HG03575 (cell line): Measurements from ENCODE around the gene TTF1.

Source experiments
- ATAC-seq: cut with Tn5 transposase; IDR thresholded peaks from one replicate; pipeline ENCODE4 v1.9.1; 2021; ENCODE audit not compliant: unreplicated experiment, insufficient number of reproducible peaks, low FRiP score; ENCODE audit errors: extremely low read depth

Gene TTF1

DNA sequence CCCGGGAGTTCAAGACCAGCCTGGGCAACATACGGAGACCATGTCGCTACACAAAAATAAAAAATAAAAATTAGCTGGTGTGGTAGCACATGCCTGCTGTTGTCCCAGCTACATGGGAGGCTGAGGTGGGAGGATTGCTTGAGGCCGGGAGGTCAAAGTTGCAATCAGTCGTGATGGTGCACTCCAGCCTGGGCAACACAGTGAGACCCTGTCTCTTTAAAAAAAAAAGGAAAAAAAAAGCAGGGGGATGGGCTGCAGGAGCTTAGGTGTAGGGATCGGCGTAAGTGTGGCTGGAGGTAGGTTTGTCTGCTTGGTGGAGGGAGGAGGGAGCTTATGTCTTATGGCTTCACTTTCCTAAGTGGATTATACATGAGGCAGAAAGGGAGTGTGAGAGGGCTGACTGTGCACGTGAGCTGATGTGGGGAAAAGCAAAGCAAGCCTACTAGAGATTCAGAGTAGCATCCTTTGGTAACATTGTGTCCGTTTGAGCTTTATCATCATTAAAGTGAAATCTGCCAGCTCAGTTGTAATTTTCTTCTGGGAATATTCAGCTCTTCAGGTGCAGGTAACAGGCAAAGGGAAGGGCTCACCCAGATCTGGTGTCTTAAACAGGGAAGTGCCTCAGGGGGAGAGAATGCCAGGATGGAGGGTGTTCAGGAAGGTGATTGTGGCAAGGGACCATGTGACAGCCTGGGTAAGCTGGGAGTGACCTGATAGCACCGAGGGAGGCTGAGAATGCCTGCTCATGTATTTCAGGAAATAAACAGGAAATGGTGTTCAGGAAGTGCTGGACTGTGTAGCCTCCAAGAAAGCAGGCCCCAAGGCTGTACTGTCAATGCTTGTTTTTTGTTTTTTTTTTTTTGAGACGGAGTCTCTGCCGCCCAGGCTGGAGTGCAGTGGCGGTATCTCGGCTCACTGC is 34.2 kb downstream of the TTF1 start:
- no peak for ATAC-seq

DNA sequence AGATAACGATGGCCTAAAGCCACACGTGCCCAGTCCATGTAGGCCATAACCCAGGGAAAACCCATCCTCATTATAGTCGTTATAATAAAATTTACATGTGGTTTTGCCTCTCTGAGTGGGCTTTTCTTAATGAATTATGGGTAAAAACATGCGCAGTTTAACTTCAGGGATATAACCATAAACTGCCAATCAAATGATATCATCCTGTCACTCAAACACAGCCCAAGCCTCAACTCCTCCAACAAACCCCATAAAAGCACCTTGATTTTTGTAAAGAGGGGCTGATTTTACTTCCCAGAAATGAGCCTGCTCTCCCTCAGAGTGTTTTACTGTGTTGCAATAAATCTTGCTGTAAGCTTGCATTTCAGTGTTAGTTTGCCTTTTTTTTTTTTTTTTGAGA is 36.0 kb downstream of the TTF1 start:
- no peak for ATAC-seq

- ATAC-seq: no peak
Observed at GRCh38 chr9:132369421-132369820, 37.2 kb downstream of the TTF1 start.

- no peak for ATAC-seq
Observed at GRCh38 chr9:132367613-132368313, 38.9 kb downstream of the TTF1 start.

DNA sequence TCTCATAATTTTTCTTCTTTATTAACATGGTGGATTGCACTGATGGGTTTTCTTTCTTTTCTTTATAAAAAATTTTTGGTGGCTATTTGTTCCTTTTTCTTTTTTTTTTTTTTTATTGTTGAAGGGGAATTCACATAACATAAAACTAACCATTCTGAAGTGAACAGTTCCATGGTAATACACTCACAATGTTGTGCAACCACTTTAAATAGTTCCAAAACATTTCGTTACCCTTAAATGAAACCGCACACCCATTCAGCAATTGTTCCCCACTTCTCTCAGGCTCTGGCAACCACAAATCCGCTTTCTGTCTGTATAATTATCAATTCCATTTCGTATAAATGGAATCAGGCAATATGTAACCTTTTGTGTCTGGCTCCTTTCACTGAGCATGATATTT is 40.2 kb downstream of the TTF1 start:
- no peak for ATAC-seq

DNA sequence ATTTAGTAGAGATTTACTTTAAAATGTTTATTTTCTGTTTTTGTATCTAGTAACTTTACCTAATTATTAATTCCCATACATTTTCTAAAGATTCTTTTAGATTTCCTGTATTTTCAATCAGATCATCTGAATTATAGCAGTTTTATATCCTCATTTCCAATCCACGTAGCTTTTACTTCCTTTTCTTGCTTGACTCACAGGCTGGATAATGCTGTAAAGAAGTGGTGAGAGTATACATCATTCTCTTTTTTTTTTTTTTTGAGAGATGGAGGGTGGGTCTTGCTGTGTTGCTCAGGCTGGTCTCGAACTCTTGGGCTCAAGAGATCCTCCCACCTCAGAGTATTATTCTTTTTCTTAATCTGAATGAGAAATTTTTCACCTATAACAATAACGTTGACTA is 40.7 kb downstream of the TTF1 start:
- no peak for ATAC-seq

- no peak for ATAC-seq
Observed at GRCh38 chr9:132364068-132364467, 42.6 kb downstream of the TTF1 start.

- no peak for ATAC-seq
Observed at GRCh38 chr9:132357764-132358163, 48.9 kb downstream of the TTF1 start.

DNA sequence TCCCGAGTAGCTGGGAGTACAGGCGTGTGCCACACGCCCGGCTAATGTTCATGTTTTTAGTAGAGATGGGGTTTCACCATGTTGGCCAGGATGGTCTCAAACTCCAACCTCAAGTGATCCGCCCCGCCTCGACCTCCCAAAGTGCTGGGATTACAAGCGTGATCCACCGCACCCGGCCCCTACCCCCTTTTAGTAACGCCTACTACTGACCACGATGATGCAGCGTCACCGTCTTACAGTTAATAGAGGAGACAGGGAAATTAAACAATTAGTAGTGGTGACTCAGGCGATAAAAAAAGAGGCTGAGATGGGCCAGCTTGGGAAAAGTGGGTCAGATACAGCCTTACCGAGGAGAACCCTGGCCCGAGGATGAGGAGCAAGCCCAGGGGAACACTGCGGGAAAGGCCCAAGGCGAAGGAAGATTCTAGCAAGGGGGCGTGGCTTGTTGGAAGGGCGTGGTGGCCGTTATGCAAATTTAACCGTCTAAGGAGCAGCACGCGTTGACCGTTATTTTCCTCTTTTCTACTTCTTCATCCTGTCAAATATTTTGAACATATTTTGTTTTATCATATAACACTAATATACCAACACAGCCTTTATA is 50.2 kb downstream of the TTF1 start:
- ATAC-seq: no peak

- ATAC-seq: peak; percentile 34
Observed at GRCh38 chr9:132354637-132355355, 51.8 kb downstream of the TTF1 start, which contains the start of gene SETX. Gene SETX, minus strand, starts transcription at chr9:132354986. Its CDS starts 5,558 bp downstream, at chr9:132349428.

- ATAC-seq: no peak
Observed at GRCh38 chr9:132351404-132352045, 55.1 kb downstream of the TTF1 start.

GRCh38 chr9:132350861-132351315 is 55.8 kb downstream of the TTF1 start:
- ATAC-seq: no peak

GRCh38 chr9:132348676-132349075 is 58.0 kb downstream of the TTF1 start:
- ATAC-seq: no peak

- ATAC-seq: no peak
Observed at GRCh38 chr9:132346177-132346576, 60.5 kb downstream of the TTF1 start.

GRCh38 chr9:132341177-132341840 is 65.3 kb downstream of the TTF1 start:
- ATAC-seq: no peak

- no peak for ATAC-seq
Observed at GRCh38 chr9:132334364-132334763, 72.3 kb downstream of the TTF1 start.

DNA sequence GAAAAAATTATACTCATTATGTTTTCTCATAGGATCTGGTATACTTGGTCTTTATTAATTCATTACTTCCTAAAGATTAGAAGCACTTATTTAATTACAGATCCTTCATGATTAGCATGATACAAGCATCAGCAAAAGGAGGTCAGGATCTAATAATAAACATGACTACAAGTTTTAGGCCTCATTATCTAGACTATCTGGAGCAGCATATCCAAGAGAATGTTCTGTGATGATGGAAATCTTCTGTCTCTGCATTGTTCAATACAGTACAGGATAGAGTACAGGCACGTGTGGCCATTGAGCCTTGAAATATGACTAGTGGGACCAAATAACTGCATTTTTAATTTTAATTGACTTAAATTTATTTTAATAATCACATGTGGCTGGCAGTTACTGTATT is 73.1 kb downstream of the TTF1 start:
- no peak for ATAC-seq

GRCh38 chr9:132328580-132328979 is 78.1 kb downstream of the TTF1 start:
- ATAC-seq: no peak
